ENCODE measurements around the gene NXN. TPM values are rescaled to one million over a fixed set of nuclear protein-coding genes. Genes with fewer than 3 reads are reported as not detected.
"Not testable (repeated sequence)": the region's sequence is repeated elsewhere in the genome, so short reads cannot be mapped to it uniquely, and the experiment has no call there.

Gene NXN
- total RNA-seq, 1 donor from 2014 or later = 67.3 TPM

- intact Hi-C loops (cut with DNase I) = no loop called here
- H3K27ac ChIP-seq = no peak overlapping the region
- H3K4me1 ChIP-seq = peaks cover 3 to 6% of the 10 kb centered on the region in 2 donors
- H3K9me3 ChIP-seq = no peaks in the 10 kb centered on the region
- no peak for TF ChIP-seq CTCF (IDR thresholded peaks at IDR 0.05)
- no peaks in the 10 kb centered on the region for H3K36me3 ChIP-seq
- no peak overlapping the region for H3K4me3 ChIP-seq
- no peak for DNase-seq (ENCODE audit: low spot score in 2 of 2)
- no peaks in the 10 kb centered on the region for H3K27me3 ChIP-seq
Measured at GRCh38 chr17:876272-876671, 103.3 kb downstream of the NXN start.

- H3K4me1 ChIP-seq; H3K27ac ChIP-seq; intact Hi-C loops (cut with DNase I); DNase-seq (ENCODE audit: low spot score in 2 of 2); H3K4me3 ChIP-seq; H3K36me3 ChIP-seq; H3K9me3 ChIP-seq; H3K27me3 ChIP-seq: not testable (repeated sequence)
Measured at GRCh38 chr17:874590-874989, 105.0 kb downstream of the NXN start.

- no peak for DNase-seq (ENCODE audit: low spot score in 2 of 2)
- H3K27me3 ChIP-seq = no peaks in the 10 kb centered on the region
- H3K4me1 ChIP-seq = peaks cover 5 to 11% of the 10 kb centered on the region in 2 donors
- no peak overlapping the region for H3K4me3 ChIP-seq
- intact Hi-C loops (cut with DNase I) = no loop called here
- H3K36me3 ChIP-seq = no peaks in the 10 kb centered on the region
- no peak for TF ChIP-seq CTCF (IDR thresholded peaks at IDR 0.05)
- H3K9me3 ChIP-seq = no peaks in the 10 kb centered on the region
- no peak overlapping the region for H3K27ac ChIP-seq
Measured at GRCh38 chr17:872855-873254, 106.7 kb downstream of the NXN start.

GRCh38 chr17:871751-872519 lies 107.6 kb downstream of the NXN start:
- H3K27me3 ChIP-seq = no peaks in the 10 kb centered on the region
- no peak for TF ChIP-seq CTCF (IDR thresholded peaks at IDR 0.05)
- H3K9me3 ChIP-seq = no peaks in the 10 kb centered on the region
- no peak overlapping the region for H3K4me3 ChIP-seq
- intact Hi-C loops (cut with DNase I) = no loop called here
- peaks cover 5 to 11% of the 10 kb centered on the region in 2 donors for H3K4me1 ChIP-seq
- DNase-seq (ENCODE audit: low spot score in 2 of 2) = no peak
- no peaks in the 10 kb centered on the region for H3K36me3 ChIP-seq
- H3K27ac ChIP-seq = no peak overlapping the region

GRCh38 chr17:869567-870525 lies 109.7 kb downstream of the NXN start:
- H3K36me3 ChIP-seq = no peaks in the 10 kb centered on the region
- peak in 1 of 2 donors; percentile 69 for DNase-seq (ENCODE audit: low spot score in 2 of 2)
- H3K4me1 ChIP-seq = peaks cover 5 to 11% of the 10 kb centered on the region in 2 donors
- intact Hi-C loops (cut with DNase I) = no loop called here
- H3K9me3 ChIP-seq = no peaks in the 10 kb centered on the region
- no peaks in the 10 kb centered on the region for H3K27me3 ChIP-seq
- peak overlapping the region; percentile 71 to 75 for H3K27ac ChIP-seq
- peak overlapping the region; percentile 20 to 41 for H3K4me3 ChIP-seq
- TF ChIP-seq CTCF (IDR thresholded peaks at IDR 0.05) = no peak

- intact Hi-C loops (cut with DNase I) = no loop called here
- H3K27me3 ChIP-seq = no peaks in the 10 kb centered on the region
- no peaks in the 10 kb centered on the region for H3K9me3 ChIP-seq
- H3K27ac ChIP-seq = peak overlapping the region; percentile 71 to 75
- peak overlapping the region; percentile 20 to 41 for H3K4me3 ChIP-seq
- peaks cover 5 to 11% of the 10 kb centered on the region in 2 donors for H3K4me1 ChIP-seq
- no peak for TF ChIP-seq CTCF (IDR thresholded peaks at IDR 0.05)
- DNase-seq (ENCODE audit: low spot score in 2 of 2) = peak; percentile 28 to 82
- no peaks in the 10 kb centered on the region for H3K36me3 ChIP-seq
Measured at GRCh38 chr17:869086-869485, 110.5 kb downstream of the NXN start.

All from ascending aorta (tissue), 2 donors.